PC-9 (cell line): ENCODE measurements around the gene ORAI2.
"Not testable (repeated sequence)": the region's sequence is repeated elsewhere in the genome, so short reads cannot be mapped to it uniquely, and the experiment has no call there.

Experiments used
- EZH2 ChIP-seq: fragments of 200-600 bp; sonication (generic); IDR thresholded peaks from 2 replicates; pipeline ENCODE4 v1.8.0; 2017; ENCODE audit warnings: antibody characterized with exemption, low read depth
- TF ChIP-seq, protein P1 (sequence below): fragments of 200-600 bp; sonication (generic); conservative IDR thresholded peaks from 2 replicates; pipeline ENCODE4 v1.6.1; 2017; ENCODE audit warnings: mixed run types, antibody characterized with exemption, mild to moderate bottlenecking, moderate library complexity

DNA sequence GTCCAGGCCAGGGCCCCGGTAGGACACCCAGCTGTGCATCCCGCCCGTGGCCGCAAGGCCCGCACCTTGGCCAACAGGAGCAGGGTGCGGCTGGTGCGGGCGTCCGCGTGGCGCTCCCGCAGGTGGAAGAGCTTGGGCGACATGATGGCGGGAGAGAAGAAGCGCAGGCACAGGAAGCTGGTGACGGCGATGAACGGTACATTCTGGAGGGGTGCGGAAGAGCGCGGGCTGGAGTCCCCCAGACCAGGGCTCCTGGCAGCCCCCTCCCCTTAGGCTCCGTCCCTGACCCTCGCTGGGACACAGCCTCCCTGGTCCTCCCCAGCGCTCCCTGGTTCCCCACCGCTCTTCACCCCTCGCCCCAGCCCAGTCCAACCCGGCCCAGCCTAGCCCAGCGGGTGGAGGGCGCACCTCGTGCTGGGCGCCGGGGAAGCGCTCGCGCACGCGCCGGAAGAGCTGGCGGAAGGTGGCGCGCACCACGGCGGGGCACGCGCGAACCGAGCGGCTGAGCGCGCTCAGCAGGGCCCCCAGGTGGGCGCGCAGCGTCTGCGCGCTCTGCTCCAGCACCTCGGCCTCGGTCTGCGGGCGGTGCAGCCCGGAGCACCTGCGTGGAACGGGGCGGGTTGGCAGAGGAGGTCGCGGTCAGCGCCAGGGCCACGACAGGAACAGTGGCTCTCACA lies 61.2 kb downstream of the ORAI2 start:
- TF ChIP-seq, protein P1, sequence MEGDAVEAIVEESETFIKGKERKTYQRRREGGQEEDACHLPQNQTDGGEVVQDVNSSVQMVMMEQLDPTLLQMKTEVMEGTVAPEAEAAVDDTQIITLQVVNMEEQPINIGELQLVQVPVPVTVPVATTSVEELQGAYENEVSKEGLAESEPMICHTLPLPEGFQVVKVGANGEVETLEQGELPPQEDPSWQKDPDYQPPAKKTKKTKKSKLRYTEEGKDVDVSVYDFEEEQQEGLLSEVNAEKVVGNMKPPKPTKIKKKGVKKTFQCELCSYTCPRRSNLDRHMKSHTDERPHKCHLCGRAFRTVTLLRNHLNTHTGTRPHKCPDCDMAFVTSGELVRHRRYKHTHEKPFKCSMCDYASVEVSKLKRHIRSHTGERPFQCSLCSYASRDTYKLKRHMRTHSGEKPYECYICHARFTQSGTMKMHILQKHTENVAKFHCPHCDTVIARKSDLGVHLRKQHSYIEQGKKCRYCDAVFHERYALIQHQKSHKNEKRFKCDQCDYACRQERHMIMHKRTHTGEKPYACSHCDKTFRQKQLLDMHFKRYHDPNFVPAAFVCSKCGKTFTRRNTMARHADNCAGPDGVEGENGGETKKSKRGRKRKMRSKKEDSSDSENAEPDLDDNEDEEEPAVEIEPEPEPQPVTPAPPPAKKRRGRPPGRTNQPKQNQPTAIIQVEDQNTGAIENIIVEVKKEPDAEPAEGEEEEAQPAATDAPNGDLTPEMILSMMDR, result not testable (repeated sequence)
- not testable (repeated sequence) for TF ChIP-seq EZH2
